HG02678 (cell line): ENCODE results near the gene IRAG1.

Experiments
- ATAC-seq: cut with Tn5 transposase; IDR thresholded peaks from one replicate; pipeline ENCODE4 v1.9.1; 2021; ENCODE audit warnings: mild to moderate bottlenecking, moderate library complexity; ENCODE audit not compliant: unreplicated experiment

IRAG1 gene

DNA sequence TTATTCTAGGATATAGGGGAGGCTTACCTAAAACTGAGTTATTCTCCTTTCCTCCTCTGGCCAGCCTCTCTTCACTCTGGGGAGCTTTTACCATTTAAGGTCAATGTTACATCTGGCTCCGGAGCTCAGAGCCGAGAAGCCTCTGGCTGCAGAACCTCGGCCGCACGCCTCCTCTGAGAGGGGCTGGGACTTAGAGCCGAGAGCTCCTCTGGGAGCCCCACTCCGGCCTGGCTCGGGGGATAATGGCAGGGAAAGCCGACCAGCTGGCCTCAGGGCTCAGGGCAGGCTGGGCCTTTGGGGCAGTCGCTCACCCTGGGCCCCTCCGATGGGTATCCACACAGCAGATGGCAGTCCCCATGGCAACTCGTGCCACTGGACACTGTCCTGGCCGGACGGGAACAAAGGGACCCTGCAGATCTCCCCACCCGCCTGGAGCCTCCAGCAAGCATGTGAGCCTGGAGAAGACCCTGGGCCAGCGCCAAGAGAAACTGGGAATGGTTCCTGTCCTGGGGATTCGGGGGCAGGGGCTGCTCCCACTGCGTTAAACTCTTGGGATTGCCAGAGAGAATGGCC lies at the start of gene IRAG1:
Gene IRAG1, minus strand, starts transcription at position 247 of the 573 bp plus-strand sequence. Its CDS starts 153 bp downstream, at position 94.
- ATAC-seq: no peak

- ATAC-seq: no peak
These were observed 49.1 kb upstream of the IRAG1 start for GRCh38 chr11:10742460-10743208.

DNA sequence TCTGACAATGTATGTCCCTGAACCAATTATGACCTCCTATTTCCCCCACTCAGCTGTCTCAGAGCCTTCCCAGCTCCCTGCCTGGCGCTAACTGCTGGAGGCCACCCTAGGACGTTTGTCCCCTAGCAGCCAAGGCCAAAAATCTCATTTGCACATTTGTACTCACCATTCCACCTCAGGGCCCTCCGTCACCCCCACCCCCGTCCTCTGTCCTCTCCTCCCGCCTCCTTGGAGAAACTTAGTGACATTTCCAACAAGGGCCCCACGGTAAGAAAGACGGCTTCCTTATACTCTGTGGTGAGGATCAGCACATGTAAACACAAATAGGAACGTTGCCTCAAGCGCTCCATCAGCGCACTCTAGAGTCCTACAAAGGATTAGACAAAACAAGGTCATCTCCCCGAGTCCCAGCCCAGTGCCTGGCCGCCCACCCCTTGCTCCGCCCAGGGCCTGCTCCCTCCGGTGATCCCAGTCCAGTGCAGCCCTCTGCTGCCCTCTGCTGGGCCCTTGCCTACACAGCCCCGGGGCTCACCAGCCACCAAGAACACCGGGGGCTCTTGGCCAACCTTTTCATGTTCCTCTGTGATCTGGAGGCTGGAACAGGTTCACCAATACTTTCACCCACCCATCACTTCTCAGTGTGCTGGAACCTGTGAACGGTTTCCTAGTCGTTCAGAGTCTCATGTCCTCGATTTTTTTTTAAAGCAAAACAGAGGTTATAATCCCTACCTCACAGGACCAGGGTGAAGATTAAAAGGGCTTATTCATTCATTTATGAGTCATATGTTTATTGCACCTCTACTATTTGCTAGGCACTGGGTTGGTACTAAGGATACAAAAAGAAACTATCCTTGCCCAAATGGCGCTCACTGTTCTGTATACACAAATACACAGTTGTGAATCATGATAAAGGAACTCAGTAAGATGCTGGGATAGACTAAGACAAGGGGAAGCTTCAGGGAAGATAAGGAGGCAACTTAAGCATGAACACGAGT lies 42.2 kb upstream of the IRAG1 start:
- ATAC-seq: peak; percentile 99

- no peak for ATAC-seq
These were observed 37.6 kb upstream of the IRAG1 start for GRCh38 chr11:10731064-10731680.

- no peak for ATAC-seq
These were observed 36.6 kb upstream of the IRAG1 start for GRCh38 chr11:10730151-10730550.

GRCh38 chr11:10728789-10729472 lies 35.4 kb upstream of the IRAG1 start:
- no peak for ATAC-seq

GRCh38 chr11:10728154-10728553 lies 34.6 kb upstream of the IRAG1 start:
- ATAC-seq: no peak

GRCh38 chr11:10727146-10727851 lies 33.7 kb upstream of the IRAG1 start:
- ATAC-seq: no peak

DNA sequence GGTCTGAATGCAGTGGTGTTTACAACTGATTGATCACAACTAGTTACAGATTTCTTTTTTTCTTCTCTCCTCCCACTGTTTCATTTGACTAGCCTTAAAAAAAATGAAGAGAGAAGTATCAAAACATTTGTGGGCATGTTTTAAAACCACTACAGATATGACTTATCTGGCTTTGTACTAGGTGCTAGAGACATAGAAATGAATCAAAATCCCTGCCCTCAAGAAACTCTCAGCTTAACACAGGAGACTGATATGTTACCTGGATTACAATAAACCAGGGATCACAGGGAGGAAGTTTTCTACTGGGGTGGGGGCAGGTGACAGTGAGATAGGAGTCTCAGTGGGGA lies 32.3 kb upstream of the IRAG1 start:
- no peak for ATAC-seq

GRCh38 chr11:10725114-10725906 lies 31.8 kb upstream of the IRAG1 start:
- ATAC-seq: no peak

- no peak for ATAC-seq
These were observed 28.8 kb upstream of the IRAG1 start for GRCh38 chr11:10722307-10722706.

GRCh38 chr11:10720881-10721376 lies 27.4 kb upstream of the IRAG1 start:
- no peak for ATAC-seq

GRCh38 chr11:10719616-10720015 lies 26.1 kb upstream of the IRAG1 start:
- ATAC-seq: no peak

GRCh38 chr11:10716543-10717259 lies 23.1 kb upstream of the IRAG1 start:
- no peak for ATAC-seq

DNA sequence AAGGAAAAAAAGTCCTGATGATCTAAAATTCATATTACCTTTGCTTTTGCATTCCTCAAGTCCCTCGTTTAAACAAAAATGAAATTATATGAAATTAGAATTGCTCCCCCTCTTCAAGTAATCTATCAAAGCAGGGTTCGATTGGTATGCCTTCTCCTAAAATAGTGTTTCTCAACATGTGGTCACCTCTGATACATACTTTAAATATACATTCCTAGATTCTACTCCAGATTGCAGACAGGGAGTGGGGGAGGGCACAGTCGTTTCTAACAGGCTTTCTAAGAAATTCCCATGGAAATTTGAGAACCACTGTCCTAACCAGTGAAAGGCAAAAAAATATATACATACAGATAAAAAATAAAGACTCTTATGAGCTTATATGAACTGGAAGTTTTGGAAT lies 22.6 kb upstream of the IRAG1 start:
- ATAC-seq: no peak

DNA sequence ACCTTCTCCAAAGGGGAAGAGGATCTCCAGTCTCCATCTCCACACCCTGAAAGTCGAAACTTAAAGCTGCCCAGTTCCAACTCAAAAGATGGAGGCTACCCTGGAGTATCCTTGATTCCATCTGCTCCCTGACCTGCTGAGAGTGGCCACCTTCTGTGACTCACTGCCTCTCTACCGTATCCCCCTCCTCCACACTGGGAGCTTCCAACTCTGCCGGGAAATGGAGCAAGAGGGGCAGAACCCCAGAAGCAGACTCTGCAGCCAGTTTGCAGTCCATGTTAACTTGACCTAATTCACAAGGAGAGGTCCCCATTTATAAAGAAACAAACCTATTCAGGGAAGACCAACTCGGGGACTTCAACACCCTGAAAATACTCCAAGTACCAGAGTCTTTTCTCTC lies 22.0 kb upstream of the IRAG1 start:
- no peak for ATAC-seq

- no peak for ATAC-seq
These were observed 15.9 kb upstream of the IRAG1 start for GRCh38 chr11:10709299-10710086.

DNA sequence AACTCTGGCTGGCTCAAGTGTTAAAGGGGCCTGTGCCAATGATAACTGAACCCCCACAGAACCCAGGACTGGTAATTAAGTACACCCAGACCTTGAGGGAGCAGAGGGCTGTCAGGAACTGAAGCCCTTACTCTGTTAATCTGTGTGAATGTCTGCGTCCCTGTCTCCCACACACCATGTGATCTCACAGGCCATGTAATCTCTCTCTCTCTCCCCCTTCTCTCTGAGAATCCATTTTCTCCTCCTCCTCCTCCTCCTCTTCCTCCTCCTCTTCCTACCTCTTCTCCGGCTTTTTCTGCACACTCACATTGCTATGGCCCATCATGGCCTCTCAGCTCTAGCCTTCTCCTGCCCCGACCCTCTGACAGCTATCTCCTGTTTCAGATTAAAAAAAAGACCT lies 14.6 kb upstream of the IRAG1 start:
- ATAC-seq: no peak
